Activated naive CD8-positive, alpha-beta T cell treated with anti-CD3 and anti-CD28 coated beads for 36 hours (primary cell): ENCODE data around the gene FUZ. TPM values are rescaled to one million over a fixed set of nuclear protein-coding genes. Genes with fewer than 3 reads are reported as not detected.

Experiments
- total RNA-seq, 2 experiments: library from RNA; stranded (reverse); gene quantifications; one replicate each; pipeline ENCODE4 v1.2.3, GENCODE V29; 2021

The FUZ gene
- total RNA-seq, 2 experiments from 2014 or later: 28.7 to 30.9 TPM

Other genes with a start within 250 kb of the FUZ start
- gene NOSIP, start 232.7 kb downstream of the FUZ start, total RNA-seq: 10 to 100 TPM; 61.4 to 69.5 TPM
- gene PRRG2, start 232.0 kb downstream of the FUZ start, total RNA-seq: 1 to 10 TPM; 1.5 to 1.6 TPM
- gene PRR12, start 222.1 kb downstream of the FUZ start, total RNA-seq: 10 to 100 TPM; 16.0 to 17.8 TPM
- gene RRAS, start 173.1 kb downstream of the FUZ start, total RNA-seq: 1 to 10 TPM; 4.4 to 5.0 TPM
- 10 to 100 TPM; 58.9 to 62.2 TPM for gene SCAF1, start 171.1 kb downstream of the FUZ start, total RNA-seq
- gene IRF3, start 147.4 kb downstream of the FUZ start, total RNA-seq: 100 to 1,000 TPM in 1 of 2 experiments, 10 to 100 TPM in 1; 94.5 to 105 TPM
- 10 to 100 TPM; 74.1 to 81.9 TPM for gene BCL2L12, start 147.4 kb downstream of the FUZ start, total RNA-seq
- gene PRMT1, start 136.0 kb downstream of the FUZ start, total RNA-seq: 100 to 1,000 TPM; 538 to 547 TPM
- 10 to 100 TPM in 1 of 2 experiments, 1 to 10 TPM in 1; 9.5 to 12.0 TPM for gene ADM5, start 123.7 kb downstream of the FUZ start, total RNA-seq
- gene CPT1C, start 122.2 kb downstream of the FUZ start, total RNA-seq: 1 to 10 TPM in 1 of 2 experiments, under 1 TPM in 1; 0.89 to 1.1 TPM
- under 1 TPM; 0.58 to 0.72 TPM for gene TSKS, start 50.0 kb downstream of the FUZ start, total RNA-seq
- gene AP2A1, start 46.3 kb downstream of the FUZ start, total RNA-seq: 10 to 100 TPM; 83.0 to 83.2 TPM
- gene MED25, start 5.0 kb upstream of the FUZ start, total RNA-seq: 10 to 100 TPM; 41.6 to 44.8 TPM
- gene PTOV1, start 37.9 kb upstream of the FUZ start, total RNA-seq: 10 to 100 TPM; 73.9 to 76.4 TPM
- gene PNKP, start 54.3 kb upstream of the FUZ start, total RNA-seq: 100 to 1,000 TPM in 1 of 2 experiments, 10 to 100 TPM in 1; 78.9 to 143 TPM
- gene AKT1S1, start 64.1 kb upstream of the FUZ start, total RNA-seq: 10 to 100 TPM; 21.0 to 22.7 TPM
- 10 to 100 TPM; 22.6 to 24.0 TPM for gene TBC1D17, start 64.4 kb upstream of the FUZ start, total RNA-seq
- gene IL4I1, start 83.6 kb upstream of the FUZ start, total RNA-seq: 1 to 10 TPM; 2.3 to 2.9 TPM
- gene ATF5, start 115.9 kb upstream of the FUZ start, total RNA-seq: 10 to 100 TPM; 23.4 to 25.4 TPM
- gene NUP62, start 116.2 kb upstream of the FUZ start, total RNA-seq: 100 to 1,000 TPM; 164 to 179 TPM
- gene SIGLEC11, start 147.9 kb upstream of the FUZ start, total RNA-seq: not detected
- gene VRK3, start 212.1 kb upstream of the FUZ start, total RNA-seq: 10 to 100 TPM; 43.1 to 48.8 TPM
- 1 to 10 TPM; 8.1 to 9.1 TPM for gene ZNF473, start 212.7 kb upstream of the FUZ start, total RNA-seq